ENCODE measurements around the gene ELFN2. TPM values are rescaled to one million over a fixed set of nuclear protein-coding genes. Genes with fewer than 3 reads are reported as not detected.

The ELFN2 gene
- total RNA-seq, 1 donor, result under 0.01 TPM

DNA sequence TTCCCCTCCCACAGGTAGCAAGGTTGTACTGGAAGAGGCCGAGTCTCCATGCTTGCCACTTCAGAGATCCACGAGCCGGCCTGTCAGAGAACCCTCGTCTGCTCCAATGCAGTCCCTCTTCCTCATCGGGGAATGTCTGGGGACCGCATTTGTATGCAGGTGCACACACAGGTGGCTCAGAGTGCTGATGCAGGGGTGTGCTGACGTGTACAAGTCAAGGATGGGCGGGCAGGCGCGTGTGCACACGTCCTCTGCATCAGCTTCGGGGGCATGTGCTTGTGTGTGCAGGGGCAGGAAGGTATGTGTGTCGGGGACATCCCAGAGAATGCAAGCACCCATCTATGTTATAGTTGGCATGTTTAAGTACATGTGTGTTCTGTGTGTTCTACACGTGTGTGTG lies 49.4 kb downstream of the ELFN2 start:
- DNase-seq (ENCODE audit: low read depth), result no peak
- TF ChIP-seq, protein P1, sequence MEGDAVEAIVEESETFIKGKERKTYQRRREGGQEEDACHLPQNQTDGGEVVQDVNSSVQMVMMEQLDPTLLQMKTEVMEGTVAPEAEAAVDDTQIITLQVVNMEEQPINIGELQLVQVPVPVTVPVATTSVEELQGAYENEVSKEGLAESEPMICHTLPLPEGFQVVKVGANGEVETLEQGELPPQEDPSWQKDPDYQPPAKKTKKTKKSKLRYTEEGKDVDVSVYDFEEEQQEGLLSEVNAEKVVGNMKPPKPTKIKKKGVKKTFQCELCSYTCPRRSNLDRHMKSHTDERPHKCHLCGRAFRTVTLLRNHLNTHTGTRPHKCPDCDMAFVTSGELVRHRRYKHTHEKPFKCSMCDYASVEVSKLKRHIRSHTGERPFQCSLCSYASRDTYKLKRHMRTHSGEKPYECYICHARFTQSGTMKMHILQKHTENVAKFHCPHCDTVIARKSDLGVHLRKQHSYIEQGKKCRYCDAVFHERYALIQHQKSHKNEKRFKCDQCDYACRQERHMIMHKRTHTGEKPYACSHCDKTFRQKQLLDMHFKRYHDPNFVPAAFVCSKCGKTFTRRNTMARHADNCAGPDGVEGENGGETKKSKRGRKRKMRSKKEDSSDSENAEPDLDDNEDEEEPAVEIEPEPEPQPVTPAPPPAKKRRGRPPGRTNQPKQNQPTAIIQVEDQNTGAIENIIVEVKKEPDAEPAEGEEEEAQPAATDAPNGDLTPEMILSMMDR (IDR thresholded peaks at IDR 0.05; ENCODE audit: insufficient read depth, low read depth, low read length), result no peak
- H3K4me3 ChIP-seq (ENCODE audit: low read depth, low read length), result no peak overlapping the region

- TF ChIP-seq, protein P1 (IDR thresholded peaks at IDR 0.05; ENCODE audit: insufficient read depth, low read depth, low read length), result no peak
- DNase-seq (ENCODE audit: low read depth), result no peak
These were observed 50.1 kb downstream of the ELFN2 start for GRCh38 chr22:37377138-37377537.

DNA sequence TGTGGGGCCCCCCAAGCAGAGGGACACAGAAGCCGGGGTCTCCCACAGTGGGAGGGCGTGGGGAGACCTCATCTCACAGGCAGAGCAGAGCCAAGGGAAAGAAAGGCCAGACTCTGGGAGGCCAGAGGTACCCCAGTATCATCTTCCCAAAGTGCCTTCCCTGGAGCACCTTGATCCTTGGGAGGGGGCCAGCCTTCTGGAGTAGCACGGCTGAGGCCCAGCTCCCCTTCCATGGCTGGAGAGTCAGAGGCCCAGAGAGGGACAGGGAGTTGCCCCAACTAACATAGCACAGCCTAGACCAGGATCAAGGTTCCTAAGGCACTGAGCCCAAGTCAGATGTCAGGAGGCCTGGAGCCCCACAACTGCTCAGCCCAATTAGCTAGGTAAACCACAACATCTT lies 50.6 kb downstream of the ELFN2 start:
- no peak overlapping the region for H3K4me3 ChIP-seq (ENCODE audit: low read depth, low read length)
- DNase-seq (ENCODE audit: low read depth), result no peak
- TF ChIP-seq, protein P1 (IDR thresholded peaks at IDR 0.05; ENCODE audit: insufficient read depth, low read depth, low read length), result no peak

More at GRCh38 chr22:37377138-37377537, 50.1 kb downstream of the ELFN2 start:
- H3K4me3 ChIP-seq (ENCODE audit: low read depth, low read length), result no peak overlapping the region

GRCh38 chr22:37375801-37376200 lies 51.5 kb downstream of the ELFN2 start:
- DNase-seq (ENCODE audit: low read depth), result no peak
- H3K4me3 ChIP-seq (ENCODE audit: low read depth, low read length), result no peak overlapping the region
- TF ChIP-seq, protein P1 (IDR thresholded peaks at IDR 0.05; ENCODE audit: insufficient read depth, low read depth, low read length), result no peak

DNA sequence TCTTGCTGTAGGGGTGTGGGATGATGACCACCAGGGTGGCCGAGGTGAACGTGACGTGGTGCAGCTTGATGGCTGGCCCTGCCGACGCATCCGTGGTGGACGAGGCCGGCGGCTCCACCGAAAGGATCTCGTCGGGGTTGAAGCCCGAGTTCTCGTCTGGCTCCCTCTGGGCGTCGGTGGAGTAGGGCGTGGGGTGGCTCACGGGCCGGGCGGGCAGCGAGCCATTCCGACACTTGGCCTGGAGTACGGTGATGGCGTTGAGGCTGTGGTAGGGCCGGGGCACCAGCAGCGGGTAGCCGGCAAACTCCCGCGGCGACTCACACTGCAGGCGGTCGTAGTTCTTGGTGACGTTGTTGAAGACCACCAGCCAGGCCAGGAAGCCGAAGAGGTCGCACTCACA lies 52.7 kb downstream of the ELFN2 start:
- no peak overlapping the region for H3K4me3 ChIP-seq (ENCODE audit: low read depth, low read length)
- TF ChIP-seq, protein P1 (IDR thresholded peaks at IDR 0.05; ENCODE audit: insufficient read depth, low read depth, low read length), result no peak

DNA sequence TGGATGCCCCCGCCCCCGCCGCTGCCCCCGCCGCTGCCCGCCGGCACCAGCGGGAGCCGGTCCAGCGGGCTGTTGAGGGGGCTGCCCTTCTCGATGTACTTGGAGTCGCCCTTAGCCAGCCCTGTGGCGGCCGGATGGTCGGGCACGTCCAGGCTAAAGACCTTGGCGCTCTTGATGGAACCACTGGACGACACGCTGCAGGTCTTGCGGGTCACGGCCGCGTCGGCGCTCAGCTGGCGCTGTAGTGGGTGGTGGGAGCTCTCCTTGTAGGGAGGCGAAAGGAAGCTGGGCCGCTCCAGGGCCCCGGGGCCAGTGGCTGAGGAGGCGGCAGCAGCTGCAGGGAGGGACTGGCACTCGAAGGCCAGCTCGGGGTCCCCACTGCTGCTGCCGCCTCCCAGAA lies 53.8 kb downstream of the ELFN2 start:
- TF ChIP-seq, protein P1 (IDR thresholded peaks at IDR 0.05; ENCODE audit: insufficient read depth, low read depth, low read length), result no peak
- H3K4me3 ChIP-seq (ENCODE audit: low read depth, low read length), result no peak overlapping the region
- DNase-seq (ENCODE audit: low read depth), result no peak

More for the DNA sequence above, 52.7 kb downstream of the ELFN2 start:
- DNase-seq (ENCODE audit: low read depth), result no peak

- H3K4me3 ChIP-seq (ENCODE audit: low read depth, low read length), result no peak overlapping the region
- DNase-seq (ENCODE audit: low read depth), result no peak
- TF ChIP-seq, protein P1 (IDR thresholded peaks at IDR 0.05; ENCODE audit: insufficient read depth, low read depth, low read length), result no peak
These were observed 55.4 kb downstream of the ELFN2 start for GRCh38 chr22:37371911-37372310.

Data from fibroblast of villous mesenchyme (primary cell).